Body of pancreas (tissue), 4 donors: ENCODE measurements around the gene CAPN12. TPM values are rescaled to one million over a fixed set of nuclear protein-coding genes. Genes with fewer than 3 reads are reported as not detected.

Experiments
- ATAC-seq: fragments of 150-250 bp; one replicate; pipeline ENCODE4 v1.9.1; 2016
- DNase-seq, 4 donors: peaks; one replicate each; pipeline ENCODE4 v3.0.0-alpha.2; 2019
- H3K27ac ChIP-seq, 4 donors: fragments of 200-600 bp; sonication (generic); 1 replicate in 3 of 4; 2 replicates in 1 of 4; pipeline versions ENCODE4 v1.5.1 to v1.6.1; 2016 to 2019; ENCODE audit warnings: mild to moderate bottlenecking in 1 of 4, mixed read lengths in 1 of 4, moderate library complexity in 1 of 4
- H3K27me3 ChIP-seq, 2 donors: fragments of 200-600 bp; sonication (generic); one replicate each; pipeline ENCODE4 v1.6.0; 2016; ENCODE audit warnings: mild to moderate bottlenecking in 1 of 2
- H3K36me3 ChIP-seq, 2 donors: fragments of 200-600 bp; sonication (generic); replicated peaks in 1 of 2; 2 replicates each; pipeline ENCODE4 v1.5.1; 2016; ENCODE audit warnings: low read depth in 2 of 2; ENCODE audit not compliant: insufficient read depth in 1 of 2
- H3K4me1 ChIP-seq: fragments of 200-600 bp; sonication (generic); one replicate; pipeline ENCODE4 v1.6.0; 2016
- H3K4me3 ChIP-seq, 2 donors: fragments of 200-600 bp; sonication (generic); 1 replicate in 1 of 2; 2 replicates in 1 of 2; pipeline ENCODE4 v1.5.1; 2016 to 2019
- H3K9me3 ChIP-seq, 3 donors: fragments of 200-600 bp; sonication (generic); 1 replicate in 2 of 3; 2 replicates in 1 of 3; pipeline ENCODE4 v1.5.1; 2016
- POLR2A ChIP-seq, 3 donors: fragments of 450-650 bp; IDR thresholded peaks; one replicate each; pipeline ENCODE4 v1.6.1; 2016; ENCODE audit warnings: antibody characterized with exemption in 3 of 3, mild to moderate bottlenecking in 2 of 3
- WGBS, 2 donors: methylation state at CpG; one replicate each; pipeline ENCODE4 v1.1.5; 2017; 5-methylcytosine and 5-hydroxymethylcytosine counted together
- intact Hi-C: fragments of 100-400 bp; cut with DNase I; formaldehyde crosslinking; loops from one replicate; pipeline ENCODE4 v1.15.1; 2023
- total RNA-seq, 2 donors: library from RNA; depleted of rRNA; stranded (reverse); fragments of >200 nt; gene quantifications; one replicate each; pipeline ENCODE4 v1.1.0, GENCODE V29; 2016
- TF ChIP-seq, protein P1 (sequence below), 7 experiments: fragments of 450-650 bp in 4 of 7; fragments of 200-600 bp in 3 of 7; sonication (generic) in 3 of 7; IDR thresholded peaks; one replicate each; pipeline ENCODE4 v1.5.1; 2016 to 2019; ENCODE audit warnings: antibody characterized with exemption in 7 of 7

The CAPN12 gene
- total RNA-seq, 2 donors from 2014 or later, result 9.9 to 11.4 TPM

DNA sequence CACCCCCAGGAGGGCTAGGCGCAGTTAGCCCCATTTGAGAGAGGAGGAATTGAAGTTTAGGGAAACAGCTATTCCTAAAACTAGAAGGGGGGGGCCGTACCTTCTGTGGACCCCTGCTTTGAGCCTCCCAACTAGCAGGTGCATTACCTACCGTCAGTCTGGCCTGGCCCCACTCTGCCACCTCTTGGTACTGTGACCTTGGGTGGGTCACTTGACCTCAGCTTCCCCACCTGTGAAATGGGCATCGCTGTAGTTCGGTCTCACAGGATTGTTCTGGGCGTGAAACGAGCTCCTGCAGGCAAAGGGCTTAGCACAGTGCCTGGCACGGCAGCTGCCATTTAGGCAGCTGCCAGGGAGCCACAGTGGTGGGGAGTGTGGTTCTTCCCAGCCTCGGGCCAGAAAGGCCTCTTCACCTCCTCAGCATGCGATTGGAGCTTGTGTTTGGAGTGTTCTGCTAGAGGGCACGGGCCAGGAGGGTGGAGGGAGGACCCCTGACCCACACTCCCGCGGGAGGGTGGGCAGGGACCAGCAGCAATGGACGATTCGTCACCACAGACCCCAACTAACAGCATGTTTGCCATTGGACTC lies 32.0 kb downstream of the CAPN12 start:
- DNase-seq (no peak), ATAC-seq (no peak)
- H3K36me3 ChIP-seq, result peaks cover 5 to 30% of the 10 kb centered on the region in 2 donors
- H3K4me3 ChIP-seq, result no peak overlapping the region
- TF ChIP-seq, protein P1, sequence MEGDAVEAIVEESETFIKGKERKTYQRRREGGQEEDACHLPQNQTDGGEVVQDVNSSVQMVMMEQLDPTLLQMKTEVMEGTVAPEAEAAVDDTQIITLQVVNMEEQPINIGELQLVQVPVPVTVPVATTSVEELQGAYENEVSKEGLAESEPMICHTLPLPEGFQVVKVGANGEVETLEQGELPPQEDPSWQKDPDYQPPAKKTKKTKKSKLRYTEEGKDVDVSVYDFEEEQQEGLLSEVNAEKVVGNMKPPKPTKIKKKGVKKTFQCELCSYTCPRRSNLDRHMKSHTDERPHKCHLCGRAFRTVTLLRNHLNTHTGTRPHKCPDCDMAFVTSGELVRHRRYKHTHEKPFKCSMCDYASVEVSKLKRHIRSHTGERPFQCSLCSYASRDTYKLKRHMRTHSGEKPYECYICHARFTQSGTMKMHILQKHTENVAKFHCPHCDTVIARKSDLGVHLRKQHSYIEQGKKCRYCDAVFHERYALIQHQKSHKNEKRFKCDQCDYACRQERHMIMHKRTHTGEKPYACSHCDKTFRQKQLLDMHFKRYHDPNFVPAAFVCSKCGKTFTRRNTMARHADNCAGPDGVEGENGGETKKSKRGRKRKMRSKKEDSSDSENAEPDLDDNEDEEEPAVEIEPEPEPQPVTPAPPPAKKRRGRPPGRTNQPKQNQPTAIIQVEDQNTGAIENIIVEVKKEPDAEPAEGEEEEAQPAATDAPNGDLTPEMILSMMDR (IDR thresholded peaks at IDR 0.05), result no peak
- TF ChIP-seq POLR2A (IDR thresholded peaks at IDR 0.05), result no peak
- peak overlapping the region; percentile 11 to 74 (median 59) for H3K27ac ChIP-seq
- H3K4me1 ChIP-seq, result peaks cover 74% of the 10 kb centered on the region
- WGBS, 2 donors, result 87 to 94% methylated on average over 8 to 15 of the region's 15 CpGs
- no peaks in the 10 kb centered on the region for H3K9me3 ChIP-seq
- intact Hi-C loops, result no loop called here
- H3K27me3 ChIP-seq, result no peaks in the 10 kb centered on the region

DNA sequence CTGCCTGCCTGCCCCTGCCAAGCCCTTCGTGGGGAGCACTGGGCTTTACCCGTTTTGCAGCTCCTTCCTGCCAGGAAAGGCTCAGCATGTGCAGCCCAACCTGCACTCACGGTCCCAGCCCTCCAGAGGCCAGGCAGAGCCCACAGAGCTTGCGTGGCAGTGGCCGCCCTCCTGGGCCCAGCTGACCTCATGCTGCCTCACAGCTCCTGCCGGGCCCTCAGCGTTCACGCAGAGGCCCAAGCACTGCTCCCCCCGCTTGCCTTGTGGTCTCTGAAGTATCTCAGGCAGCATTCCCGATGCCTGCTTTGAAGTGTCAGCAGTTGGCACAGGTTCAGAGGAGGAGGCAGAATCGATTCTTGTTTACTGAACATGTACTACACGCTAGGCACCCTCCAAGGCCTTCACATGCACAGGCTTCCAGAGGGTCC lies 32.5 kb downstream of the CAPN12 start:
- DNase-seq, result peak in 3 of 4 donors; percentile 55 to 62 (median 55)
- intact Hi-C loops, result no loop called here

DNA sequence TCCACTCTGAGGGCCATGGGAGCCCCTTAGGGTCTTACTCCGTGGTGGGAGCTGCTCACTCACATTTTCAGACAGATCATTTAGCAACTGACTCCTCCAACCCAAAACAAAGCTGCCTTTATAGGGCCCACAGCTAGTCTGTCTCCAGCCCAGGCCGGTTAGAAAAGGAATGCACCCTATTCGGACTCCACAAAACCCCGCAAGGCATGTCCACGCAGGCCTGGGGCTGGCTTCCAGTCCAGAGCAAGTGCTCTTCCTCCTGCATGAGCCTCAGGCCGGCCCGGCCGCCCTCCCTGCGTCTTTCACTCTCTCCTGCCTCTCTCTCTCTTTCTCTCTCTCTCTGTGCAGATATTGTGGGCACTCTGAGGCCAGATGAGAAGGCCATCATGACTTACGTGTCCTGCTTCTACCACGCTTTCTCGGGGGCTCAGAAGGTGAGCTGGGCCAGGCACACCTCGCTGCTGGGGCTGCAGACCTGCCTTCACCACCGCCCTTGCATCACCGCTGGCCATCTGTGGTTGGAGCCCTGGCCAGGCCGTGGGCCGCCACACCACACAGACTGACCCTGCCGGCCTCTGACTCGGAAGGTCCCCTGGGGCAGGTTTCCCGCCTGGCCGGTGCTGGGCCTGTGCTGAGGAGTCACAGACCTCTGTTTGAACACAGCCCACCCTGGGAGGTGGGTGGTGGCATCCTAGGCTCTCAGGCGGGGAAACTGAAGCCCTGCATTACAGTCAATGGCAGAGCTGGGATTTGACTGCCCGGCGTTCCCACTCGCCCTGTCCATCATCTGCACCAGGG lies 33.1 kb downstream of the CAPN12 start:
- H3K36me3 ChIP-seq, result peaks cover 8 to 21% of the 10 kb centered on the region in 2 donors
- H3K27me3 ChIP-seq, result no peaks in the 10 kb centered on the region
- TF ChIP-seq, protein P1 (IDR thresholded peaks at IDR 0.05), result no peak
- no peak for TF ChIP-seq POLR2A (IDR thresholded peaks at IDR 0.05)
- peaks cover 79% of the 10 kb centered on the region for H3K4me1 ChIP-seq
- H3K27ac ChIP-seq, result peak overlapping the region; percentile 18 to 74 (median 59)
- DNase-seq (no peak), ATAC-seq (no peak)
- no peaks in the 10 kb centered on the region for H3K9me3 ChIP-seq
- intact Hi-C loops, result no loop called here
- H3K4me3 ChIP-seq, result no peak overlapping the region
- 84 to 86% methylated on average over 16 to 25 of the region's 25 CpGs for WGBS, 2 donors

More for the DNA sequence above, 32.5 kb downstream of the CAPN12 start:
- peak overlapping the region; percentile 18 to 74 (median 59) for H3K27ac ChIP-seq
- no peak overlapping the region for H3K4me3 ChIP-seq
- H3K27me3 ChIP-seq, result no peaks in the 10 kb centered on the region
- peaks cover 79% of the 10 kb centered on the region for H3K4me1 ChIP-seq
- TF ChIP-seq POLR2A (IDR thresholded peaks at IDR 0.05), result no peak
- TF ChIP-seq, protein P1 (IDR thresholded peaks at IDR 0.05), result no peak
- ATAC-seq, result no peak
- 20 to 38% methylated on average over 1 to 12 of the region's 12 CpGs for WGBS, 2 donors
- peaks cover 5 to 27% of the 10 kb centered on the region in 2 donors for H3K36me3 ChIP-seq
- no peaks in the 10 kb centered on the region for H3K9me3 ChIP-seq

DNA sequence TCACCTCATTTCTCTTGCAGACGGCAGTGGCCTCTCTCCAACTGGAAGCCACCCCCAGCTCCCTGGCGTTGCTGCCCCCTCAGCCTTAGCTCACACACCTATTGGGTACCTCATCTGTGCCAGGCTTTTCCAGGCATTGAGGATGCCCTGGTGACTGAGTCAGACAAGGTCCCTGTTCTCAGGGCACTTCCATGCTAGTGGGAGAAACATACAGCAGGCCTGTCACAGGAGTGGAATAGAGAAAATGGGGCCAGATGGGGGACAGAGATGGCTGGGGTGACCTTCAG lies 33.9 kb downstream of the CAPN12 start:
- Histone ChIP-seq H3K4me1 (peaks cover 71% of the 10 kb centered on the region), H3K36me3 (peaks cover 16 to 26% of the 10 kb centered on the region in 2 donors), H3K9me3 (no peaks in the 10 kb centered on the region), H3K4me3 (no peak overlapping the region), H3K27me3 (no peaks in the 10 kb centered on the region), H3K27ac (peak overlapping the region in 2 of 4 donors; percentile 67 to 74)
- intact Hi-C loops, result no loop called here
- TF ChIP-seq, protein P1 (IDR thresholded peaks at IDR 0.05), result no peak
- TF ChIP-seq POLR2A (IDR thresholded peaks at IDR 0.05), result no peak
- WGBS, 2 donors, result 71 to 100% methylated on average over 2 of the region's 2 CpGs
- DNase-seq (no peak), ATAC-seq (no peak)
